Transverse colon (tissue), 4 donors: Measurements from ENCODE around the gene TRAPPC2L.

ENCODE experiments used
- EP300 ChIP-seq: sonication (generic); formaldehyde crosslinking; IDR thresholded peaks from one replicate; pipeline ENCODE4 v1.6.1; 2017; ENCODE audit warnings: antibody characterized with exemption, low read depth
- POLR2A ChIP-seq: fragments of 450-650 bp; IDR thresholded peaks from one replicate; pipeline ENCODE4 v1.6.1; 2016; ENCODE audit warnings: antibody characterized with exemption, mild to moderate bottlenecking, moderate library complexity
- POLR2AphosphoS5 ChIP-seq, 3 donors: sonication (generic); formaldehyde crosslinking; IDR thresholded peaks; one replicate each; pipeline ENCODE4 v1.6.1; 2016; ENCODE audit warnings: antibody characterized with exemption in 3 of 3
- TF ChIP-seq, protein P1 (sequence below), 5 experiments: fragments of 200-600 bp in 3 of 5; fragments of 450-650 bp in 2 of 5; sonication (generic) in 3 of 5; IDR thresholded peaks; 1 replicate in 2 of 5; 2 replicates in 3 of 5; pipeline ENCODE4 v1.5.1; 2016 to 2017; ENCODE audit warnings: antibody characterized with exemption in 5 of 5, inconsistent platforms in 3 of 5, mild to moderate bottlenecking in 2 of 5, moderate library complexity in 1 of 5

- TF ChIP-seq, protein P1, sequence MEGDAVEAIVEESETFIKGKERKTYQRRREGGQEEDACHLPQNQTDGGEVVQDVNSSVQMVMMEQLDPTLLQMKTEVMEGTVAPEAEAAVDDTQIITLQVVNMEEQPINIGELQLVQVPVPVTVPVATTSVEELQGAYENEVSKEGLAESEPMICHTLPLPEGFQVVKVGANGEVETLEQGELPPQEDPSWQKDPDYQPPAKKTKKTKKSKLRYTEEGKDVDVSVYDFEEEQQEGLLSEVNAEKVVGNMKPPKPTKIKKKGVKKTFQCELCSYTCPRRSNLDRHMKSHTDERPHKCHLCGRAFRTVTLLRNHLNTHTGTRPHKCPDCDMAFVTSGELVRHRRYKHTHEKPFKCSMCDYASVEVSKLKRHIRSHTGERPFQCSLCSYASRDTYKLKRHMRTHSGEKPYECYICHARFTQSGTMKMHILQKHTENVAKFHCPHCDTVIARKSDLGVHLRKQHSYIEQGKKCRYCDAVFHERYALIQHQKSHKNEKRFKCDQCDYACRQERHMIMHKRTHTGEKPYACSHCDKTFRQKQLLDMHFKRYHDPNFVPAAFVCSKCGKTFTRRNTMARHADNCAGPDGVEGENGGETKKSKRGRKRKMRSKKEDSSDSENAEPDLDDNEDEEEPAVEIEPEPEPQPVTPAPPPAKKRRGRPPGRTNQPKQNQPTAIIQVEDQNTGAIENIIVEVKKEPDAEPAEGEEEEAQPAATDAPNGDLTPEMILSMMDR (IDR thresholded peaks at IDR 0.05) = no peak
- no peak for TF ChIP-seq POLR2AphosphoS5 (IDR thresholded peaks at IDR 0.05)
- TF ChIP-seq POLR2A = no peak
- TF ChIP-seq EP300 = no peak
These were observed 47.2 kb upstream of the TRAPPC2L start for GRCh38 chr16:88809676-88810165.
